ENCODE data around the gene KCNK7. TPM values are rescaled to one million over a fixed set of nuclear protein-coding genes. Genes with fewer than 3 reads are reported as not detected.

KCNK7 gene
- polyA plus RNA-seq, 3 donors = 4.3 TPM; not detected in 2

- no peak for DNase-seq
- no peak overlapping the region for H3K4me3 ChIP-seq (replicated peaks in 1 of 3; ENCODE audit: low read depth in 2 of 3, low read length in 3 of 3)
- peaks cover 64% of the 10 kb centered on the region for H3K4me1 Mint-ChIP-seq
- no peaks in the 10 kb centered on the region for H3K9me3 Mint-ChIP-seq
- H3K27me3 Mint-ChIP-seq (ENCODE audit: low read depth in 3 of 3) = peaks cover 0 to 2% (median 0%) of the 10 kb centered on the region in 3 donors
- no peak overlapping the region for H3K4me3 Mint-ChIP-seq
- no peak overlapping the region for H2AFZ ChIP-seq (ENCODE audit: insufficient read depth, low read depth, low read length, poor library complexity, severe bottlenecking)
- H3K27ac ChIP-seq (ENCODE audit: low read depth in 1 of 2, low read length in 2 of 2) = no peak overlapping the region
- H3K36me3 Mint-ChIP-seq = peaks cover 60 to 79% of the 10 kb centered on the region in 2 donors
- H3K4me1 ChIP-seq (ENCODE audit: control insufficient read depth in 1 of 2, insufficient read depth in 2 of 2, low read length in 2 of 2) = peaks cover 47 to 68% of the 10 kb centered on the region in 2 donors
- peaks cover 65 to 71% of the 10 kb centered on the region in 2 donors for H3K36me3 ChIP-seq (replicated peaks in 1 of 2; ENCODE audit: control insufficient read depth in 1 of 2, insufficient read depth in 2 of 2, low read length in 2 of 2)
- WGBS (ENCODE audit: insufficient coverage) = 99% methylated on average over 31 of the region's 46 CpGs
- H3K27me3 ChIP-seq (ENCODE audit: control insufficient read depth in 2 of 2, insufficient read depth in 2 of 2, low read length in 2 of 2) = no peaks in the 10 kb centered on the region
- no peak overlapping the region for H3K4me2 ChIP-seq (replicated peaks; ENCODE audit: extremely low read depth, low read length, poor library complexity, severe bottlenecking)
- peaks cover 97% of the 10 kb centered on the region for H4K20me1 ChIP-seq (ENCODE audit: insufficient read depth, low read length)
- TF ChIP-seq CTCF (IDR thresholded peaks at IDR 0.05) = no peak
- intact Hi-C loops (cut with micrococcal nuclease) = no loop called here
- peaks cover 91% of the 10 kb centered on the region for H3K79me2 ChIP-seq (ENCODE audit: insufficient read depth, low read length)
- H3K9ac ChIP-seq (ENCODE audit: insufficient read depth, low read length, poor library complexity, severe bottlenecking) = no peak overlapping the region
- H3K27ac Mint-ChIP-seq = peak overlapping the region in 2 of 7 donors; percentile 41 to 63
- no peaks in the 10 kb centered on the region for H3K9me3 ChIP-seq (replicated peaks in 1 of 2; ENCODE audit: control insufficient read depth in 1 of 2, insufficient read depth in 1 of 2, low read length in 2 of 2)
Measured at GRCh38 chr11:65584723-65585171, 10.9 kb downstream of the KCNK7 start.

- no peaks in the 10 kb centered on the region for H3K27me3 ChIP-seq (ENCODE audit: control insufficient read depth in 2 of 2, insufficient read depth in 2 of 2, low read length in 2 of 2)
- no peaks in the 10 kb centered on the region for H3K9me3 ChIP-seq (replicated peaks in 1 of 2; ENCODE audit: control insufficient read depth in 1 of 2, insufficient read depth in 1 of 2, low read length in 2 of 2)
- Mint-ChIP-seq H3K4me1 (peaks cover 67% of the 10 kb centered on the region), H3K27me3 (ENCODE audit: low read depth in 3 of 3) (peaks cover 0 to 2% (median 0%) of the 10 kb centered on the region in 3 donors), H3K4me3 (no peak overlapping the region), H3K9me3 (no peaks in the 10 kb centered on the region), H3K36me3 (peaks cover 64 to 81% of the 10 kb centered on the region in 2 donors), H3K27ac (peak overlapping the region in 5 of 7 donors; percentile 21 to 77 (median 71))
- H3K9ac ChIP-seq (ENCODE audit: insufficient read depth, low read length, poor library complexity, severe bottlenecking) = no peak overlapping the region
- no peak for DNase-seq
- TF ChIP-seq CTCF (IDR thresholded peaks at IDR 0.05) = no peak
- WGBS (ENCODE audit: insufficient coverage) = 66% methylated on average over 5 of the region's 8 CpGs
- peaks cover 47 to 68% of the 10 kb centered on the region in 2 donors for H3K4me1 ChIP-seq (ENCODE audit: control insufficient read depth in 1 of 2, insufficient read depth in 2 of 2, low read length in 2 of 2)
- no peak overlapping the region for H3K4me3 ChIP-seq (replicated peaks in 1 of 3; ENCODE audit: low read depth in 2 of 3, low read length in 3 of 3)
- H3K27ac ChIP-seq (ENCODE audit: low read depth in 1 of 2, low read length in 2 of 2) = peak overlapping the region; percentile 11 to 50
- intact Hi-C loops (cut with micrococcal nuclease) = no loop called here
- H3K4me2 ChIP-seq (replicated peaks; ENCODE audit: extremely low read depth, low read length, poor library complexity, severe bottlenecking) = no peak overlapping the region
- no peak overlapping the region for H2AFZ ChIP-seq (ENCODE audit: insufficient read depth, low read depth, low read length, poor library complexity, severe bottlenecking)
- peaks cover 97% of the 10 kb centered on the region for H4K20me1 ChIP-seq (ENCODE audit: insufficient read depth, low read length)
- H3K36me3 ChIP-seq (replicated peaks in 1 of 2; ENCODE audit: control insufficient read depth in 1 of 2, insufficient read depth in 2 of 2, low read length in 2 of 2) = peaks cover 65 to 72% of the 10 kb centered on the region in 2 donors
- peaks cover 91% of the 10 kb centered on the region for H3K79me2 ChIP-seq (ENCODE audit: insufficient read depth, low read length)
Measured at GRCh38 chr11:65584106-65584505, 11.5 kb downstream of the KCNK7 start.
